Inflammatory macrophage treated with lipopolysaccharide for 4 hours (primary cell): ENCODE measurements around the gene SIGLEC10.
A peak's percentile ranks its signal among the peaks of the same experiment; 100 is the strongest.
"Not testable (repeated sequence)": the region's sequence is repeated elsewhere in the genome, so short reads cannot be mapped to it uniquely, and the experiment has no call there.

Source experiments
- DNase-seq: peaks from one replicate; pipeline ENCODE4 v3.0.0-alpha.2; 2020

SIGLEC10 gene, protein sequence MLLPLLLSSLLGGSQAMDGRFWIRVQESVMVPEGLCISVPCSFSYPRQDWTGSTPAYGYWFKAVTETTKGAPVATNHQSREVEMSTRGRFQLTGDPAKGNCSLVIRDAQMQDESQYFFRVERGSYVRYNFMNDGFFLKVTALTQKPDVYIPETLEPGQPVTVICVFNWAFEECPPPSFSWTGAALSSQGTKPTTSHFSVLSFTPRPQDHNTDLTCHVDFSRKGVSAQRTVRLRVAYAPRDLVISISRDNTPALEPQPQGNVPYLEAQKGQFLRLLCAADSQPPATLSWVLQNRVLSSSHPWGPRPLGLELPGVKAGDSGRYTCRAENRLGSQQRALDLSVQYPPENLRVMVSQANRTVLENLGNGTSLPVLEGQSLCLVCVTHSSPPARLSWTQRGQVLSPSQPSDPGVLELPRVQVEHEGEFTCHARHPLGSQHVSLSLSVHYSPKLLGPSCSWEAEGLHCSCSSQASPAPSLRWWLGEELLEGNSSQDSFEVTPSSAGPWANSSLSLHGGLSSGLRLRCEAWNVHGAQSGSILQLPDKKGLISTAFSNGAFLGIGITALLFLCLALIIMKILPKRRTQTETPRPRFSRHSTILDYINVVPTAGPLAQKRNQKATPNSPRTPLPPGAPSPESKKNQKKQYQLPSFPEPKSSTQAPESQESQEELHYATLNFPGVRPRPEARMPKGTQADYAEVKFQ

DNA sequence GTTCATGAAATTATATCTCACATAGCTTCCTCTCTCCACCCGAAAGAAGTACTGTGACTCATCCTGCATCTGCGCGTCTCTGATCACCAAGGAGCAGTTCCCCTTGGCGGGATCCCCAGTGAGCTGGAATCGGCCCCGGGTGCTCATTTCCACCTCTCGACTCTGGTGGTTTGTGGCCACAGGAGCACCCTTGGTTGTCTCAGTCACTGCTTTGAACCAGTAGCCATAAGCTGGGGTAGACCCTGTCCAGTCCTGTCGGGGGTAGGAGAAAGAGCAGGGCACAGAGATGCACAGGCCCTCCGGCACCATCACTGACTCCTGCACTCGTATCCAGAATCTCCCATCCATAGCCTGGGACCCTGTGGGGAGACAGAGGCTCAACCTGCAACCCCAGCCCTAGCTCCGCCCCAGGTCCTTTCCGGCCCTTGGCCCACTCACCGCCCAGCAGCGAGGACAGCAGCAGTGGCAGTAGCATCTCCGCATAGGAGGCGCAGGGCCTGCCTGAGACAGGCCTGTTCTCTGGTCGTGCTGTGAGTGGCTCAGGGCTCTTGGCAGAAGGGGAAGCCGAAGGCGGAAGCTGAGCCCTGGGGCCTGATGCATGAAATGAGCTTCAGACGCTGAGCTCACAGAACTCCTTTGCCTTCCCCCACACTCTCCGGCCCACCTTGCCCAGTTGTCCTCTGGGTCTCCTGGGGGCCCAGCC is at the start of gene SIGLEC10:
TSS of gene SIGLEC10 (minus strand) at position 536 of the 703 bp plus-strand sequence. CDS start at position 475, 61 bp downstream.
- peak; percentile 89 for DNase-seq

DNA sequence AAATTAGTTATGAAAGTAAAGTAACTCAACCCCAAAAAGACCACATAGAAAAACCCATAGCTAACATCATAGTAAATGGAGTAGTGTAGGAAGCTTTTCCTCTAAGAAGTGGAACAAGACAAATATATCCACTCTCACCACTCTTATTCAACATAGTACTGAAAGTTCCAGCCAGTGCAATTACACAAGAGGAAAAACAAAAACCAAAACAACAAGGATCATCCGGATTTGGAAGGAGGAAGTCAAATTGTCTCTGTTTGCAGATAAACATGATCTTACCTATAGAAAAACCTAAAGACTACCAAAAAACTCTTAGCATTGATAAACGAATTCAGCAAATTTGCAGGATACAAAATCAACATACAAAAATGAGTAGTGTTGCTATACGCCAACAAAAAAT is 49.3 kb upstream of the SIGLEC10 start:
- DNase-seq: peak; percentile 56

- not testable (repeated sequence) for DNase-seq
Measured at GRCh38 chr19:51463976-51464581, 46.6 kb upstream of the SIGLEC10 start.

DNA sequence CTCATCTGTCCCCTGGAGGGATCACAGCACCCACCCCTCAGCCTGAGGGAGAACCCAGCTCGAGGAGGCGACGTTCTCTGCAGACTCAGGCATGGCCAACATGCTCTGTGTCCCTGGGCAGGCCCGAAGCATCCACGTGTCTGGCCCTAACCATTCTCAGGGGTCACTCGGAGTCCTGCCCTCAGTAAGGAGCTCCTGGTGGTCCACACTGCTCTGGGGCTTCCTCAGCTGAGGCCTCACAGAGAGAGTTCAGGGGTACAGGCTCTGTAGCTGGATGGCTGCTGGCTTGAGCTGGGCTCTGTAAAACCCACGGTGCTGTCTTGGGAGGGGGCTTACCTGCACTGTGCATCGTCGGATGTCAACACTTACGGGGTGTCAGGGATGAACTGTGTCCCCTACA is 45.2 kb upstream of the SIGLEC10 start:
- no peak for DNase-seq

DNA sequence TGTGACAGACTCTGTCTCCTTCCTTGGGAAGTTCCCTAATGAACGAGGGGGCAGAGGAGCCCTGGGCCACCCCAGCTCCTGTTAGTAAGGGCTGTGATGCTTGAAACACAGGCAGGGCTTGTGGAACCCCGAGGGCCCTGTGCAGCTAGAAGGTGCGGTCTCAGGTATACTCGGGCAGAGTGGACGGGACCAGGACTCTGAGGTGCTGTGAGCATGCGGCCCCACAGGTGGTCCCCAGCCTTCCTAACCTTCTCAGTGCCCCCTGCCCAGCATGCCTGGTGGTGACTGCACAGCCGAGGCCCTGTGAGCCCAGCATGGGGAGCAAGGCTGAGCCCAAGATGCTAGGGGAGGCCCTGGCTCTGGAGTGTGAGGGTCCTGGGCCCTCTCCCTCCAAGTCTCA is 44.8 kb upstream of the SIGLEC10 start:
- no peak for DNase-seq

DNA sequence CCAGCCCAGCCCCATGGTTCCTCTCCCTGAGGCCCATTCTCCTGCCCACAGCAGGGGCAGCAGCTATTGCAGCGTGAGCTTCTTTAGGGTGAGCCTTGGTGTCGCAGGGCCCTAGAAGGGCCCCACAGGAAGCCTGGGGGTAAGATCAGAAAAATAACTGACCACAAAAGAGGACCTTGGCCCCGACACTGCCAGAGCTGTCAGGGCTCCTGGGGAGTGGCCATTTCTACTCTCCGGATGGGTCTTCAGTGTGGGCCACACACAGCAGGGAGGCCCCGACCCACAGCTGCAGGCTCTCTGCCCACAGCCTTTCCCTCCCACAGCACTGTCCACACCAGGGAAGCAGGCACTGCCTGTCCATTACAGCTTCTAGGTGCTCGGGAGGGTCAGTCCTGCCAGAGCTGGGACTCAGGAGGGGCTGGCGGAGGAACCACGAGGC is 44.3 kb upstream of the SIGLEC10 start:
- peak; percentile 23 for DNase-seq

GRCh38 chr19:51460164-51460992 is 42.9 kb upstream of the SIGLEC10 start:
- DNase-seq: peak; percentile 32

- DNase-seq: no peak
Measured at GRCh38 chr19:51458899-51459505, 41.6 kb upstream of the SIGLEC10 start.

GRCh38 chr19:51458051-51458645 is 40.7 kb upstream of the SIGLEC10 start, which contains the start of gene SIGLEC8:
TSS of gene SIGLEC8 (minus strand) at chr19:51458454. CDS start at chr19:51458387, 67 bp downstream.
- DNase-seq: no peak

DNA sequence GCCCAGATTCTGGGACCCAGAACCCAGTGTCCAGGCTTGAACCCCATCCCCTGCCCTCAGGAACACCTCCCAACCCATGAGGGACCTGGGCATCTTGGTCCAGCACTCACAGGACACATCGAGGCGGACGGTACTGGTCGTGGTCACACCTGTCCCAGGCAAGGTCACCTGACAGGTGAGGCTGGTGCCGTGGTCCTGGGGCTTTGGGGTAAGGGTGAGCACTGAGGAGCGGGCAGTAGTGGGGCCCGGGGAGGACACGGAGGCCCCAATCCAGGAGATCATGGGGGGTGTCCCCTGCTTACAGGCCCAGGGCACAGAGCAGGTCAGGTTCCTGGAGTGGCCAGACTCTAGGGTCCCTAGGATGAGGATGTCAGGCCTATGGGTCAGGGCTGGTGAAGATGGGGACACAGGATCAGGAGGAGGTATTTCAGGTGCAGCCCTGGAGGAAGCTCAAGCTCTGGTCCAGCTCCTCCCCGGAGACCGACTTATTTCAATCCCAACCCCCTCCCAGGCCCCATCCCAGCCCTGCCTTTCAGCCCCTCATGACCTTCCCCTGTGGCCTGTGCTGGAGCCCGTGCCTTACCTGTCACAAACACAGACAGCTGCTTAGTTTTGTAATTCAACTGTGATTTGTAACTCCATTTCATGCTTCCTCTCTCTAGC is 40.0 kb upstream of the SIGLEC10 start:
- DNase-seq: no peak

DNA sequence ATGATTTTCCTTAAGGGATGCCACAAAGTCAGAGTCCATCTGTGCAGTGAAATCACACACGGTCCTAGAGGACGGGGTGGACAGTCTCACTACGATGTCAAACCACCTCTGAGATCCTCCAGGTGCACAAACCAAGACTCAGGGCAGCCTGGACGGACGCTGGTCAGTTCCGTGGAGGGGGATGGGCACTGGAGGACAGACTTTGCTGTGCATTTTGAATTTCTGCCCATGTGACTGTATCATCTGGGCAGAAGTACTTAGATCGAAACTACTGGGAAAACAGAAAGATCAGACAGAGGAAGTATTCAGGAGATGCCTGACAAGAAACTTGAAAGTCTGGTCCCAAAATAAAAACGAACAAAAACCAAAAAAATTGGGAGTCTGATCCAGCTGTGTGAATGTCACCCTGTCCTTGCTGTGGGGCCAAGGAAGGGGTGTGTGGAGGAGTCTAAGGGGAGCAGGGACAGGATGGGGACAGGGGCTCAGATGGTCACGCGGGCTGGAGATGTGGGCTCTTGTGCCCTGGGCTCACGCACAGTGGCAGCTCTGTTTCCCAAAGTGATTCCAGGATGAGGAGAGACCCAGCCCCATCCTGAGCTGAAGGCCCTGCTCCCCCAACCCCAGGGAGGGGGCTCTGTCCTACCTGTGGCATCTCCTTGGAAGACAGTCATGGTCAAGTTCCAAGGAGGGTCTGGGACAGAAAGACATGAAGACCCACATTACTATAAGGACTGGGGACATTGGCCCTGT is 39.3 kb upstream of the SIGLEC10 start:
- peak; percentile 17 for DNase-seq

DNA sequence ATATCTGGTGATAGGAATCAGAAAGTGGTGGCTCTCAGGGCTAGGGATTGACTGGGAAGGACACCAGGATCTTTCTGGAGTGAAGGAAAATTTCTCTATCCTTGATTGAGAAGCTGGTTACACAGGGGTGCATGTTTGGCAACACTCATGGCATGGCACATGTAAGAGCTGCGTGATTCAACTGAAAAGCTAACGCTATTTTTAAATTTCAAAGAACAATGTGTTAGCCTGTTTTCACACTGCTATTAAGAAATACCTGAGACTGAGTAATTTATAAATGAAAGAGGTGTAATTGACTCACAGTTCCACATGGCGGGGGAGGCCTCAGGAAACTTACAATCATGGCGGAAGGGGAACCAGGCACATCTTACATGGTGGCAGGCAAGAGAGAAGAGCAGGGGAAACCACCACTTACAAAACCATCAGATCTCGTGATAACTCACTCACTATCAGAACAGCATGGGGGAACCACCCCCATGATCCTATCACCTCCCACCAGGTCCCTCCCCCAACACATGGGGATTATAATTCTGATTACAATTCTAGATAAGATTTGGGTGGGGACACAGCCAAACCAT is 33.4 kb upstream of the SIGLEC10 start:
- DNase-seq: no peak

GRCh38 chr19:51448411-51449016 is 31.1 kb upstream of the SIGLEC10 start:
- DNase-seq: peak; percentile 25

GRCh38 chr19:51448011-51448410 is 30.6 kb upstream of the SIGLEC10 start:
- no peak for DNase-seq

GRCh38 chr19:51447510-51447909 is 30.1 kb upstream of the SIGLEC10 start:
- not testable (repeated sequence) for DNase-seq

DNA sequence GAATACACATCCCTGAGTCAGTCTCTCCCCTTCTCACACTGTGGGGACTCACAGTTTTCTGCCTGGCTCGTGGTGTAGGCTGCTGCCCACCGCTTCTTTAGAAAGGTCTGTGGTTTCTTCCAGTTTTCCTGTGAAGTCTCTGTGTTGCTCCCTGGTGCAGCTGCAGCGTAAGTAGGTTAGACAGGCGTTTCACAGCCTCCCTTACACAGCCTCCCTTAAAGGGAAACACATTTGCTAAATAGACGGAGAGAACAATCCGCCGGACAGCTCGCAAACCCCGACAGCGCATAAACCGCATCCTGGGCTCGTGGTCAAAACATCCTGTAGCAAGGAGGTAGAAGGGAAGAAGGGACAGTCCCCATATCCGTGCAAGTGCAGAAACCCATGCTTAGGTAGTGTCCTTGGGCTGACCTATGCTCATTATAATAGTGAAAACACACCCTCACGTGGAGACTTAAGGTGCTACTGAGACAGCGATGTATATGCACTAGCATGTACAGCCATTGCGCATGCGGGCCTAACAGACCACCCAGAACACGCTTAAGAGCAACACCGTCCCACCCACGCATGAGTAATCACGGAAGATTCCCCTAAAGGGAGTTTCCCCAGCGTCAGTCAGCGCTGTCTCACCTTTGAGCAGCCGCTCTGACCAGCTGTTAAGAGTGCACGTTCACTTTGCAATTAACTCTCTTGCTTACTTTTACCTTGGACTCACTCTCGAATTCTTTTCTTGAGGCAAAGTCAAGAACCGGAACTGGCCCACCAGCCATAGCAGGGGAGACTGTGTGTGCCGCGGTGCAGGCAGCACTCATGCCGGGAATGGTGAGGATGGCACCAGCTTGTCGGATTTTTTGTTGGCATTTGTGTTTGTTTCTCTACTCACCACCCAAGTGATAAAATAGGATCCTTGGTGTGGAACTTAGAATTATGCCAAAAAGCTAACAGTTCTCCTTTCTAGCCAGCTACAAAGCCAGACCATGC is 24.3 kb upstream of the SIGLEC10 start:
- DNase-seq: peak; percentile 78

DNA sequence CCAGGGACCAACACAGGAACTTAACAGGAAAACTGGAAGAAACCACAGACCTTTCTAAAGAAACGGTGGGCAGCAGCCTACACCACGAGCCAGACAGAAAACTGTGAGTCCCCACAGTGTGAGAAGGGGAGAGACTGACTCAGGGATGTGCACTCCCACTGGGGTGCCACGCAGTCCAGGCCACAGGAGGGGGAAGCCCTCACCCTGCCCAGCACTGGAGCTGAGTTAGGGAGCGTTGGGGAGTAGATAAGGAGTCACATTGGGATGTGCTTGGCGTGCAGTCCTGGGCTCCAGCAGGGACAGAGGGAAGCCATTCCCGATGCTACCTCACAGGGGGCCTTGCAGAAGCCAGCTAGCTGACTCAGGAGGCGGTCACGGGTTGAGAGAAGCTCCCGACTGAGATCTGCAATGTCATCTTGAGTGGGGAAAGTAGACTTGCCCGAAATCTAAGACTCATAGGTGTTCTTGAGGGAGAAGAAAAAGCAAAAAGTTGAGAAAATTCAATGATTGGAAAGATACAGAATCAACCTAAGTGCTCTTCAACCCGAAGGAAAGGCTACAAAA is 23.5 kb upstream of the SIGLEC10 start:
- peak; percentile 59 for DNase-seq
